Activated CD4-positive, alpha-beta T cell treated with anti-CD3 and anti-CD28 coated beads, Interleukin-2, amount 50 U/mL, for 1 hour (primary cell): ENCODE data around the gene CBFA2T3.

Source experiments
- DNase-seq: peaks from one replicate; pipeline ENCODE4 v3.0.0-alpha.2; 2020

Gene CBFA2T3

GRCh38 chr16:88885693-88886280, 91.2 kb downstream of the CBFA2T3 start:
- no peak for DNase-seq

GRCh38 chr16:88884569-88885271, 92.3 kb downstream of the CBFA2T3 start:
- no peak for DNase-seq

- DNase-seq: no peak
These were observed 93.1 kb downstream of the CBFA2T3 start for GRCh38 chr16:88883946-88884345.

DNA sequence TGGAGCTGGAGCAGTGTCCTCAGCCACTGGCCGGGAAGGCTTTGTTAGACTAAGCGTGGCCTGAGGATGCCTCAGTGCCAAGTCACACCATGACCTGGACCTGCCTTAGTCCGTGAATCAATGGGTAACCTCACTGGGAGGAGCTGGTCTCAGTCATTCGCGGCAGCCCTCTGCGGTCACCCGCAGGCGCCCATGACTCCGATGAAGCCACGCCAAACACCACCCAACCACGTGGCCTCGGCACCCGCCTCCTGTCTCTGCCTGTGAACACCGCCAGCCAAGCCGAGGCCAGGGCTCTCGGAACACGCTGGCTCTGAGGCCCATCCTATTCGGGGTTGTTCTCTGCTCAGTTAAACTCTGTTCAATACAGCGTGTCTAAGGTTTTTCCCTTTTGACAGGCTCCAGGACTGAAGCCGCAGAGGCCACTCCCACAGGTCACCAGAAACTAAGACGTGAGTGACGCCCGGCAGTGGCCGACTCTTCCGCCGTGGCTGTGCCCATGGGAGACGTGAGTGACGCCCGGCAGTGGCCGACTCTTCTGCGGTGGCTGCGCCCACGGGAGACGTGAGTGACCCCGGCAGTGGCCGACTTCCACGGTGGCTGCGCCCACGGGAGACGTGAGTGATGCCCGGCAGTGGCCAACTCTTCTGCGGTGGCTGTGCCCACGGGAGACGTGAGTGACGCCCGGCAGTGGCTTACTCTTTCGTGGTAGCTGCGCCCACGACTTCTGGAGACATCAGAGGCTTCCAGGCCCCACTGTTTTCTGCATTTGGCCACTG, 93.7 kb downstream of the CBFA2T3 start:
- no peak for DNase-seq

DNA sequence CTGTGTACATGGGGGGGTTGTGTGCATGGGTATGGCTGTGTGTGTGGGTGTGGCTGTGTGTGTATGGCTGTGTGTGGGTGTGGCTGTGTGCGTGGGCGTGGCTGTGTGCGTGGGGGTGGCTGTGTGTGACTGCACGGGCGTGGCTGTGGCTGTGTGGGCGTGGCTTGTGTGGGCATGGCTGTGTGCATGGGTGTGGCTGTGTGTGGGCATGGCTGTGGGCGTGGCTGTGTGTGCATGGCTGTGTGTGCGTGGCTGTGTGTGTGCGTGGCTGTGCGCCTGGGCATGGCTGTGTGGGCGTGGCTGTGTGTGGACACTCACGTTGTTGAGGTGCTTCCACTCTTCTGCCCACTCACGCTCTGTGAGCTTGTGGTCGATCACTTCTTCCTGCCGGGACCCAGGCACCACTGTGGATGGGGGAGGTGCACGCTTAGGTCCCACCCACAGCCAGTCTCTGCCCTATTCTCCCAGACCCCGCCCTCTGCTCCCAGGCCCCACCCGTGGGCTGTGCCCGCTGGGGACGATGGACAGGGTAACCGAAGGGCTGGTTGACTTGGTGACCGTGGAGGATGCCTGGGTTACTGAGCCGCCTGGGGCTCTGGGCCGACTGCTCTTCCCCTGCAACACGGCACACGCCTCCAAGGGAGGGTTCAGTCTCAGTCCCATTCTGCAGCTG, 94.5 kb downstream of the CBFA2T3 start:
- no peak for DNase-seq

DNA sequence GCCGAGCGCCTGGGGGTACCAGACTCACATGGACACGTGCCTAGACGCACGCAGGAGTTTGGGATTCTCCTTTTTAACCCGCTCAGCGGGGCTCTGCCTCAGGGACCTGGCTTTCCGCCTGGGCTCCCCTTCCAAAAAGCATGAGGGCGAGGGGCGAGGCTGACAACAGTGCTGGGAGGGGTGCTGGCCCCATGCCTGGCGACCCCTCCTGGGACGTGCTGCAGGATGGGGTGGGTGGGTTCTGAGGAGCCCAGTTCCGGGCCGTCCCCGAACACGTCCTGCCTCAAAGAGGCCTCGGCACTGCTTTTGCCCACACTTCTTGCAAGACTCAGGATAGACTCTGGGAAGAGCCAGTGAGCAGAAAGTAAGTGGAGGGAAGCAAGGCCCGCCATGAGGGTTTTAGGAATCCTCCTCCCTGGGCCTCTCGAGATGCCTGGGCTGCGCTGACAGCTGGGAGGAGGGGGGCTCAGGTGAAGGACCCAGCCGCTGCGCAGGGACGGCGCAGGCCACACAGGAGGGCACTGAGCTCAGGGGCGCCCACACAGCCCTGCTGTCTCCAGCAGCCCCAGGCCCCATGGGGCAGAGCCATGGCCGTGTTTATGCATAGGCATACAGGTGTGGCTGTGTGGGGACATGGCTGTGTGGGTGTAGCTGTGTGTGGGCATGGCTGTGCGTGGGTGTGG, 95.2 kb downstream of the CBFA2T3 start:
- DNase-seq: no peak

DNA sequence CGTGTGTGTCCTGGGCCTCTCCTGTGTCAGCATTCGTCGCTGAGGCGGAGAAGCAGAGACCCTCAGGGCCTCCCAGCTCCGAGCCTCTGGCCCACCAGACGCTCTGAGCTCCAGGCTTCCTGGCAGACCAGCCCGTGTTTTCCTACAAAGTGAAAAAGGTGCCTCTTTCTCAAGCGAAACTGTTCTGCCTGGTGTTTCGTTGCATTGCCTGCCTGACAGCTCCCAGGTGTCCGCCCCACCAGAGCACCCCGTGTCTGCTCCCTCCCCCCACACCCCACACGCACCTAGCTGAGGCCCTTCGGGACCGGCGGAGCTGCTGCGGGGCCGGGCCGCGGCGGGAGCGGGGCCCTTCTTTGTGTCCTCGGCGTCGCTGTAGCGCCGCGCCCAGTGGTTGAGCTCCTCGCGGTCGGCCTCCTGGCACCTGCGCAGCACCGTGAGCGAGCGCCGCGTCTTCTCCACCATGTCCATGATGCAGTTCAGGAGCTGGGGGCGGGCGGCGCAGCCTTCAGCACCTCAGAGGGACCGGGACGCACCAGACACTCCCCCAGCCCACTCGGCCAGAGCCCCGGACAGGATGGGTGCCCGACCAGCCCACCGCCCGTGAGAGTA, 95.9 kb downstream of the CBFA2T3 start:
- DNase-seq: no peak

- no peak for DNase-seq
These were observed 96.6 kb downstream of the CBFA2T3 start for GRCh38 chr16:88880226-88881006.

DNA sequence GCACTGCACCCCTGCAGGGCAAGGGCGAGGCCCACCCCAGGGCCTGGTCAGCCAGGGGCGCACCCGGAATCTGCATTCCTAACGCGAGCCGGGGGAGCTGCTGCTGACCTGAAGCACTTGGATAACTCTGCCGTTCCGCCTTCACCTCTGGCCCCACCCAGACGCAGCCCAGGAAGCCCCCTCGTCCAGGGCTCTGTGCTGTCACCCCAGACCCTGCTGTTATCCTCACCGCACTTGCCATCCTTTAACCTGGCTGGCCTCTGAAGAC, 97.3 kb downstream of the CBFA2T3 start:
- no peak for DNase-seq

- no peak for DNase-seq
These were observed 97.8 kb downstream of the CBFA2T3 start for GRCh38 chr16:88878967-88879787.

GRCh38 chr16:88878356-88878755, 98.7 kb downstream of the CBFA2T3 start:
- DNase-seq: no peak

- DNase-seq: no peak
These were observed 99.3 kb downstream of the CBFA2T3 start for GRCh38 chr16:88877564-88878289.

DNA sequence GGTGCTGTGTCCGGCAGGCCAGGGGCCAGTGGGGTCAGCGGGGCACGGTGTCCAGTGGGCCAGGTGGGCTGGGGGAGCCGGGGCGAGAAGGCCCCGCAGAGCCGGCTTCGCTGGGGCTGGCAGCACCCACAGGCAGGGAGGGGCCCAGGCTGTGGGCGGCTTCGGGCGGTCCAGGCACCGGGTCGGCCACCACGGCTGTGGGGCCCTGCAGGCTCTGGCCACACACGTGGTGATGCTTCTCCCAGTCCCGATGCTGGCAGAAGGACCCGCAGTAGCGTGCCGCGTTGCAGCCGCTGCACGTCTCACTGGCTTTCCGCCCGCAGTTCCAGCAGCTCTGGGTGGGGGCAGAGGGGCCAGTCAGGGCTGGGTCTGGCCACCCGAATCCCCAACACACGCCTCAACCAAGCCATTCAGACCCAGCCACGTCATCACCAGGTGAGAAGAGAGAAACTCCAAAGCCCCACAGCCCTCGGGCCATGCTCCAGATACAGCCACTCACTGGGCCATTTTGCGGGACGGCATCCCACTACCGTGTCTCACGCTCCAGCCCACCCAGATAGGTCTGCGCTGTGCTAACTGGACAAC, 100.0 kb downstream of the CBFA2T3 start:
- no peak for DNase-seq

DNA sequence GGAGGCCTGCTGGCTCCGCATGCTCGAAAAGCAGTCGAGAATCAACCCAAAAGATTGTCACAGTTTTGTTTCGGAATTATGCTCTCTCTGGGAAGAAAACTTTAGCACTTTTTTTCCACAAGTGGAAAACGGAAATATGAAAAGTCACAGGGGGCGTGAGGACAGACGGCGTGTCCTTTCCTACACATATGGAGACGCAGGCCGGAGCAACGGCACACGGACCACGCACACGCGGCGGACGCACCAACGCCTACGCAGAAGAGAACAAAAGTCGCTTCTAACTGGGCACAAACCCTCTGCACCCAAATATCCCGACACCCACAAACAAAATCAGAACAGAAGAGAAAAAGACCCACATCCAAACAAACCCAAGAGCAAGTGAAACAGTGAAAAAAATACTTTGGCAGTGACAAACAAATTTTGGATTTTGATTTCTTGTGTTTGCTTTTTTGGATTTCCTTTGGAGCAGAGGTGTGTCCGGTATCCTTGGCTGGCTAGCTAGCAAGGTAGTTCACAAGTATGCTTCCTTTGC, 101.2 kb downstream of the CBFA2T3 start:
- no peak for DNase-seq

DNA sequence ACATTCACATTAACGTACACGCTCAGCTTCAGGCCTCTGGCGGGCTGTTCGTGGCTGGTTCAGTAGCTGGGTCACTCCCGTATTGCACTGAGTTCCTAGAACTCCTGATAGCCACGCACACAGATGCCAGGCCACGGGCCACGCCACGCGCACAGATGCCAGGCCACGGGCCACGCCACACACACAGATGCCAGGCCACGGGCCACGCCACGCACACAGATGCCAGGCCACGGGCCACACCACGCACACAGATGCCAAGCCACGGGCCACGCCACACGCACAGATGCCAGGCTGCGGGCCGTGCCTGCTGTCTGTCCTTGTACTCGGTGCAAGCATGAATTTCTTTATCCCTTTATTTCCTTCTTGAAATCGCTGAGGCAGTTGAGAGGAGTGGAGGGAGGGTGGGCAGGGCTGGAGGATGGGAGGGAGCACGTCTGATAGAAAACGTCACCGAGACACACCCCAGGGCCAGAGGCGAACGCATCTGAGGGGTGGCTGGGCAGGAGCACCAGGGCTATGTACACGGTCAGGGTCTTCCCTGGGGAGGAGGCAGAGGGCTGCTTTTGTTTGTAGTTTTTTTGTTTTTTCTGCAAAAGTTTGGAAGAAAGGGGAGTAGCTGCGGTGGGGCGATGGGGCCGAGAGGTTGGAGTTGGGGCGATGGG, 101.9 kb downstream of the CBFA2T3 start:
- no peak for DNase-seq

GRCh38 chr16:88872650-88873331, 104.2 kb downstream of the CBFA2T3 start:
- no peak for DNase-seq

- no peak for DNase-seq
These were observed 105.1 kb downstream of the CBFA2T3 start for GRCh38 chr16:88871730-88872416.

GRCh38 chr16:88871349-88871702, 105.7 kb downstream of the CBFA2T3 start:
- DNase-seq: no peak
